GM21723 (cell line): ENCODE results near the gene MAPK8.
"Not testable (repeated sequence)": the region's sequence is repeated elsewhere in the genome, so short reads cannot be mapped to it uniquely, and the experiment has no call there.

Experiments used
- ATAC-seq: cut with Tn5 transposase; IDR thresholded peaks from one replicate; pipeline ENCODE4 v1.9.1; 2021; ENCODE audit warnings: mild to moderate bottlenecking, moderate library complexity; ENCODE audit not compliant: unreplicated experiment

The MAPK8 gene

GRCh38 chr10:48333856-48334255 lies 27.4 kb downstream of the MAPK8 start:
- ATAC-seq, result no peak

- ATAC-seq, result no peak
Observed at GRCh38 chr10:48335788-48336187, 29.3 kb downstream of the MAPK8 start.

GRCh38 chr10:48336978-48337599 lies 30.6 kb downstream of the MAPK8 start:
- peak; percentile 88 for ATAC-seq

GRCh38 chr10:48340734-48341133 lies 34.3 kb downstream of the MAPK8 start:
- ATAC-seq, result no peak

GRCh38 chr10:48343106-48343505 lies 36.6 kb downstream of the MAPK8 start:
- no peak for ATAC-seq

GRCh38 chr10:48343921-48344598 lies 37.6 kb downstream of the MAPK8 start:
- no peak for ATAC-seq

- not testable (repeated sequence) for ATAC-seq
Observed at GRCh38 chr10:48346248-48346647, 39.8 kb downstream of the MAPK8 start.

GRCh38 chr10:48347539-48347938 lies 41.1 kb downstream of the MAPK8 start:
- not testable (repeated sequence) for ATAC-seq

GRCh38 chr10:48347943-48348342 lies 41.5 kb downstream of the MAPK8 start:
- ATAC-seq, result not testable (repeated sequence)

GRCh38 chr10:48353246-48353645 lies 46.8 kb downstream of the MAPK8 start:
- no peak for ATAC-seq

- ATAC-seq, result no peak
Observed at GRCh38 chr10:48357631-48358030, 51.2 kb downstream of the MAPK8 start.

- no peak for ATAC-seq
Observed at GRCh38 chr10:48358162-48358561, 51.7 kb downstream of the MAPK8 start.

- no peak for ATAC-seq
Observed at GRCh38 chr10:48358838-48359237, 52.4 kb downstream of the MAPK8 start.

GRCh38 chr10:48361176-48361575 lies 54.7 kb downstream of the MAPK8 start:
- no peak for ATAC-seq

GRCh38 chr10:48363617-48364355 lies 57.3 kb downstream of the MAPK8 start:
- no peak for ATAC-seq

- no peak for ATAC-seq
Observed at GRCh38 chr10:48364659-48365405, 58.4 kb downstream of the MAPK8 start.

GRCh38 chr10:48365668-48366067 lies 59.2 kb downstream of the MAPK8 start:
- no peak for ATAC-seq

GRCh38 chr10:48366261-48366660 lies 59.8 kb downstream of the MAPK8 start:
- ATAC-seq, result no peak

GRCh38 chr10:48369501-48369900 lies 63.0 kb downstream of the MAPK8 start:
- ATAC-seq, result no peak

- ATAC-seq, result no peak
Observed at GRCh38 chr10:48377751-48378530, 71.5 kb downstream of the MAPK8 start.

GRCh38 chr10:48378675-48379074 lies 72.2 kb downstream of the MAPK8 start:
- no peak for ATAC-seq
